ENCODE data around the gene TAB2. TPM values are rescaled to one million over a fixed set of nuclear protein-coding genes. Genes with fewer than 3 reads are reported as not detected.

The TAB2 gene
- total RNA-seq, 1 experiment from 2014 or later: 43.6 TPM

DNA sequence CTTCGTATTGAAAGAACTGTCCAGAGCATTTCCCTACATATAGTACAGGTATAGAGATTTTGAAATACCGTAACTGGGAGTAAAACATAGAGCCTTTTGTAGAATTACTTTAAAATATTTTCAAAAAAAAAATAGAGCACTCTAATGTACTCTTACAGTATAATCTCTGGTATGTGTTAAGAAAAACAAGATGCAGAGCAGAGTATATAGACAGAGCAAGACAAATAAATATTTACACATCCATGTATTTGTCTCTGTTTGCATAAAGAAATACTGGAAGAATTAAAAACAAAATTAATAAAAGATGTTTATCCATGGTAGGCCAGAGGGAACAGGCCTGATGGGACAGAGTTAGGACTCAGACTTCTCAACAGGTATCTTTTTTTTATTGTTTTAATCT, 54.5 kb downstream of the TAB2 start:
- no TSS peak for BruUV-seq (replicated peaks)
- no peaks in the 10 kb centered on the region for H3K9me3 Mint-ChIP-seq (ENCODE audit: unreplicated experiment)

GRCh38 chr6:149373511-149373910, 56.0 kb downstream of the TAB2 start:
- Histone ChIP-seq H3K9me3 (no peaks in the 10 kb centered on the region), H3K27me3 (replicated peaks; ENCODE audit: control insufficient read depth, insufficient read depth, low read length) (no peaks in the 10 kb centered on the region), H3K36me3 (ENCODE audit: control insufficient read depth, insufficient read depth, low read length) (no peaks in the 10 kb centered on the region; the same call in 1 of the 2 replicates), H3K4me3 (ENCODE audit: low read depth, low read length) (no peak overlapping the region), H3K4me1 (no peaks in the 10 kb centered on the region)
- H3K4me3 Mint-ChIP-seq (ENCODE audit: unreplicated experiment): no peak overlapping the region
- intact Hi-C loops (cut with micrococcal nuclease; ENCODE audit: unreplicated experiment): no loop called here
- H3K4me1 Mint-ChIP-seq (ENCODE audit: low read depth, unreplicated experiment): peaks cover 14% of the 10 kb centered on the region
- peaks cover 32% of the 10 kb centered on the region for H3K36me3 Mint-ChIP-seq (ENCODE audit: insufficient read depth, unreplicated experiment)
- H3K27ac Mint-ChIP-seq (ENCODE audit: unreplicated experiment): no peak overlapping the region
- no peak for DNase-seq
- no peak for TF ChIP-seq CTCF (IDR thresholded peaks at IDR 0.05; ENCODE audit: insufficient read depth in 1 of 2, low read depth in 1 of 2, low read length in 1 of 2, severe bottlenecking in 1 of 2, unreplicated experiment in 1 of 2)
- no TSS peak for BruUV-seq (replicated peaks)
- POLR2A ChIA-PET: no interaction called here
- H3K27me3 Mint-ChIP-seq (ENCODE audit: insufficient read depth, unreplicated experiment): no peaks in the 10 kb centered on the region
- CTCF ChIA-PET: no interaction called here
- H3K9me3 Mint-ChIP-seq (ENCODE audit: unreplicated experiment): no peaks in the 10 kb centered on the region

More for the DNA sequence above, 54.5 kb downstream of the TAB2 start:
- CTCF ChIA-PET: no interaction called here
- Mint-ChIP-seq H3K36me3 (ENCODE audit: insufficient read depth, unreplicated experiment) (peaks cover 25% of the 10 kb centered on the region), H3K27ac (ENCODE audit: unreplicated experiment) (no peak overlapping the region), H3K4me3 (ENCODE audit: unreplicated experiment) (no peak overlapping the region), H3K27me3 (ENCODE audit: insufficient read depth, unreplicated experiment) (no peaks in the 10 kb centered on the region), H3K4me1 (ENCODE audit: low read depth, unreplicated experiment) (peaks cover 14% of the 10 kb centered on the region)
- no peak for TF ChIP-seq CTCF (IDR thresholded peaks at IDR 0.05; ENCODE audit: insufficient read depth in 1 of 2, low read depth in 1 of 2, low read length in 1 of 2, severe bottlenecking in 1 of 2, unreplicated experiment in 1 of 2)
- intact Hi-C loops (cut with micrococcal nuclease; ENCODE audit: unreplicated experiment): no loop called here
- no peaks in the 10 kb centered on the region for H3K27me3 ChIP-seq (replicated peaks; ENCODE audit: control insufficient read depth, insufficient read depth, low read length)
- H3K4me3 ChIP-seq (ENCODE audit: low read depth, low read length): no peak overlapping the region
- POLR2A ChIA-PET: no interaction called here
- DNase-seq: no peak
- no peaks in the 10 kb centered on the region for H3K9me3 ChIP-seq
- H3K36me3 ChIP-seq (ENCODE audit: control insufficient read depth, insufficient read depth, low read length): no peaks in the 10 kb centered on the region; the same call in 1 of the 2 replicates
- H3K4me1 ChIP-seq: no peaks in the 10 kb centered on the region

GRCh38 chr6:149379977-149380376, 62.5 kb downstream of the TAB2 start:
- Histone ChIP-seq H3K27me3 (replicated peaks; ENCODE audit: control insufficient read depth, insufficient read depth, low read length) (no peaks in the 10 kb centered on the region), H3K4me1 (no peaks in the 10 kb centered on the region), H3K4me3 (ENCODE audit: low read depth, low read length) (no peak overlapping the region), H3K9me3 (no peaks in the 10 kb centered on the region), H3K36me3 (ENCODE audit: control insufficient read depth, insufficient read depth, low read length) (peaks cover 3% of the 10 kb centered on the region)
- no peak for TF ChIP-seq CTCF (IDR thresholded peaks at IDR 0.05; ENCODE audit: insufficient read depth in 1 of 2, low read depth in 1 of 2, low read length in 1 of 2, severe bottlenecking in 1 of 2, unreplicated experiment in 1 of 2)
- no TSS peak for BruUV-seq (replicated peaks)
- intact Hi-C loops (cut with micrococcal nuclease; ENCODE audit: unreplicated experiment): no loop called here
- H3K9me3 Mint-ChIP-seq (ENCODE audit: unreplicated experiment): no peaks in the 10 kb centered on the region
- peaks cover 48% of the 10 kb centered on the region for H3K36me3 Mint-ChIP-seq (ENCODE audit: insufficient read depth, unreplicated experiment)
- DNase-seq: no peak
- CTCF ChIA-PET: no interaction called here
- H3K4me3 Mint-ChIP-seq (ENCODE audit: unreplicated experiment): no peak overlapping the region
- POLR2A ChIA-PET: no interaction called here
- H3K4me1 Mint-ChIP-seq (ENCODE audit: low read depth, unreplicated experiment): peaks cover 9% of the 10 kb centered on the region
- H3K27ac Mint-ChIP-seq (ENCODE audit: unreplicated experiment): no peak overlapping the region
- no peaks in the 10 kb centered on the region for H3K27me3 Mint-ChIP-seq (ENCODE audit: insufficient read depth, unreplicated experiment)

All from Caco-2 (cell line).